HCT116 (cell line): Measurements from ENCODE around the gene PCDH18. TPM values are rescaled to one million over a fixed set of nuclear protein-coding genes. Genes with fewer than 3 reads are reported as not detected.

Experiments used
- ATAC-seq: fragments of 200-7000 bp; cut with Tn5 transposase; 2 replicates; pipeline ENCODE4 v1.9.1; 2020; ENCODE audit warnings: mild to moderate bottlenecking, moderate library complexity
- BruUV-seq: library from RNA; stranded (reverse); fragments of 400-500 nt; replicated peaks from 2 replicates; lab custom pipeline; 2021; lab: Mats Ljungman, UMichigan
- CTCF ChIA-PET: fragments of 300-600 bp; sonication (Branson Sonifier 250); formaldehyde crosslinking; loops from one replicate; lab custom pipeline; 2021; ENCODE audit warnings: antibody characterized with exemption; lab: Charles Lee
- POLR2A ChIA-PET: fragments of 300-600, 350-600 bp; sonication (Branson Sonifier 250); formaldehyde crosslinking; loops from one replicate; lab custom pipeline; 2021; ENCODE audit warnings: antibody characterized with exemption; lab: Charles Lee
- RAD21 ChIA-PET, 2 experiments: fragments of 300-600 bp; sonication (Branson Sonifier 250); formaldehyde crosslinking; loops; one replicate each; lab custom pipeline; 2023; ENCODE audit warnings: low total read pairs in 2 of 2; ENCODE audit not compliant: uncharacterized antibody in 2 of 2, unreplicated experiment in 2 of 2, low non-redundant PET in 1 of 2; lab: Charles Lee
- DNase-seq: peaks from one replicate; pipeline ENCODE4 v3.0.0-alpha.2; 2010; ENCODE audit warnings: low read depth, low spot score
- H2AFZ ChIP-seq: fragments of 200-600 bp; shearing (Covaris generic), sonication (generic); 2 replicates; pipeline ENCODE4 v1.6.1; 2017; ENCODE audit warnings: low read depth, mixed run types, mixed read lengths, antibody characterized with exemption, low read length; ENCODE audit not compliant: poor library complexity, severe bottlenecking
- H3K27ac ChIP-seq: 2 replicates; pipeline ENCODE4 v1.5.1; 2012; ENCODE audit warnings: low read depth, low read length
- H3K27me3 ChIP-seq: fragments of 200-600 bp; sonication (generic); 2 replicates; pipeline ENCODE4 v1.6.1; 2016; ENCODE audit warnings: mixed run types, low read length, mixed read lengths; ENCODE audit not compliant: insufficient read depth
- H3K36me3 ChIP-seq, 2 experiments: fragments of 200-500 bp in 1 of 2; fragments of 200-600 bp in 1 of 2; sonication (Bioruptor generic) in 1 of 2; sonication (generic) in 1 of 2; 2 replicates each; pipeline versions ENCODE4 v1.5.1 to v1.6.1; 2014 to 2016; ENCODE audit warnings: low read length in 2 of 2, inconsistent platforms in 1 of 2, mixed read lengths in 1 of 2, mixed run types in 1 of 2; ENCODE audit not compliant: insufficient read depth in 2 of 2, control insufficient read depth in 1 of 2
- H3K4me1 ChIP-seq, 2 experiments: fragments of 200-600 bp in 1 of 2; sonication (generic) in 1 of 2; 2 replicates each; pipeline versions ENCODE4 v1.5.1 to v1.6.1; 2012 to 2017; ENCODE audit warnings: low read length in 2 of 2, inconsistent platforms in 1 of 2, mild to moderate bottlenecking in 1 of 2, mixed read lengths in 1 of 2, mixed run types in 1 of 2, moderate library complexity in 1 of 2; ENCODE audit not compliant: insufficient read depth in 2 of 2, control insufficient read depth in 1 of 2
- H3K4me2 ChIP-seq: fragments of 200-600 bp; sonication (generic); 2 replicates; pipeline ENCODE4 v1.6.1; 2017; ENCODE audit warnings: mixed run types, low read length, mixed read lengths
- H3K4me3 ChIP-seq, 2 experiments: fragments of 200-600 bp in 1 of 2; sonication (generic) in 1 of 2; replicated peaks in 1 of 2; 2 replicates each; pipeline ENCODE4 v1.5.1; 2011 to 2016; ENCODE audit warnings: low read length in 2 of 2, control low read depth in 1 of 2, low read depth in 1 of 2, mild to moderate bottlenecking in 1 of 2, mixed read lengths in 1 of 2, mixed run types in 1 of 2
- H3K79me2 ChIP-seq: fragments of 200-600 bp; sonication (generic); 2 replicates; pipeline ENCODE4 v1.6.1; 2017; ENCODE audit warnings: mild to moderate bottlenecking, mixed run types, low read length, moderate library complexity, mixed read lengths; ENCODE audit not compliant: insufficient read depth
- H3K9ac ChIP-seq: fragments of 200-600 bp; sonication (generic); 2 replicates; pipeline ENCODE4 v1.6.1; 2016; ENCODE audit warnings: low read length, mixed read lengths
- H3K9me2 ChIP-seq: fragments of 200-600 bp; sonication (generic), shearing (Covaris generic); 2 replicates; pipeline ENCODE4 v1.6.1; 2017; ENCODE audit warnings: mixed run types, mild to moderate bottlenecking, moderate library complexity; ENCODE audit not compliant: insufficient read depth
- H3K9me3 ChIP-seq, 2 experiments: fragments of 200-500 bp in 1 of 2; fragments of 200-600 bp in 1 of 2; sonication (Bioruptor generic) in 1 of 2; sonication (generic) in 1 of 2; 2 replicates each; pipeline ENCODE4 v1.6.1; 2014 to 2017; ENCODE audit warnings: low read length in 2 of 2, mixed read lengths in 2 of 2, inconsistent platforms in 1 of 2, low read depth in 1 of 2, mild to moderate bottlenecking in 1 of 2, mixed run types in 1 of 2, moderate library complexity in 1 of 2; ENCODE audit not compliant: control insufficient read depth in 1 of 2, insufficient read depth in 1 of 2
- H4K20me1 ChIP-seq: fragments of 200-600 bp; sonication (generic), shearing (Covaris generic); 2 replicates; pipeline ENCODE4 v1.6.1; 2017; ENCODE audit warnings: mixed run types, mild to moderate bottlenecking, moderate library complexity; ENCODE audit not compliant: insufficient read depth
- CEBPB ChIP-seq: IDR thresholded peaks from 2 replicates; pipeline ENCODE4 v1.6.1; 2012; ENCODE audit warnings: low read depth
- ELF1 ChIP-seq: IDR thresholded peaks from 2 replicates; pipeline ENCODE4 v1.6.1; 2012; ENCODE audit warnings: low read depth, borderline replicate concordance
- EZH2phosphoT487 ChIP-seq: fragments of 200-600 bp; IDR thresholded peaks from 2 replicates; pipeline ENCODE4 v1.6.1; 2018; ENCODE audit warnings: antibody characterized with exemption, borderline replicate concordance
- POLR2A ChIP-seq: IDR thresholded peaks from 2 replicates; pipeline ENCODE4 v1.7.0; 2011; ENCODE audit warnings: borderline replicate concordance; ENCODE audit not compliant: insufficient read depth, insufficient read length; ENCODE audit errors: extremely low read depth
- RAD21 ChIP-seq: IDR thresholded peaks from 2 replicates; pipeline ENCODE4 v1.6.1; 2012; ENCODE audit warnings: low read depth, mild to moderate bottlenecking
- SP1 ChIP-seq: IDR thresholded peaks from 2 replicates; pipeline ENCODE4 v1.6.1; 2012; ENCODE audit warnings: low read depth
- SRF ChIP-seq: IDR thresholded peaks from 2 replicates; pipeline ENCODE4 v1.6.1; 2012; ENCODE audit warnings: low read depth
- TCF7L2 ChIP-seq: IDR thresholded peaks from 2 replicates; pipeline ENCODE4 v1.7.0; 2011; ENCODE audit warnings: borderline replicate concordance, inconsistent platforms; ENCODE audit not compliant: insufficient read depth, insufficient read length; ENCODE audit errors: extremely low read depth
- YY1 ChIP-seq: IDR thresholded peaks from 2 replicates; pipeline ENCODE4 v1.6.1; 2011; ENCODE audit warnings: low read length, low read depth, moderate library complexity, mild to moderate bottlenecking; ENCODE audit not compliant: insufficient replicate concordance; ENCODE audit errors: extremely low read depth
- ZNF274 ChIP-seq: fragments of 200-500 bp; sonication (Bioruptor generic); IDR thresholded peaks from 2 replicates; pipeline ENCODE4 v1.6.1; 2014; ENCODE audit warnings: mild to moderate bottlenecking, low read depth, low read length, inconsistent platforms
- intact Hi-C: fragments of 100-400 bp; cut with micrococcal nuclease; formaldehyde crosslinking; loops from 2 replicates; pipeline ENCODE4 v1.10.0; 2022
- total RNA-seq: library from RNA; stranded (reverse); gene quantifications from one replicate; pipeline ENCODE4 v1.2.1, GENCODE V29; 2021; ENCODE audit not compliant: unreplicated experiment
- TF ChIP-seq, protein P1 (sequence below), 3 experiments: fragments of 200-600 bp in 1 of 3; sonication (generic) in 1 of 3; IDR thresholded peaks in 2 of 3; conservative IDR thresholded peaks in 1 of 3; 2 replicates each; pipeline ENCODE4 v1.5.1; 2012 to 2017; ENCODE audit warnings: low read depth in 2 of 3, low read length in 2 of 3, antibody characterized with exemption in 1 of 3, borderline replicate concordance in 1 of 3, control low read depth in 1 of 3, mild to moderate bottlenecking in 1 of 3, mixed read lengths in 1 of 3, mixed run types in 1 of 3, moderate library complexity in 1 of 3; ENCODE audit not compliant: insufficient read depth in 1 of 3
- TF ChIP-seq, protein P2 (sequence below): IDR thresholded peaks from 2 replicates; pipeline ENCODE4 v1.6.1; 2011; ENCODE audit warnings: mild to moderate bottlenecking, low read length, moderate library complexity; ENCODE audit not compliant: insufficient replicate concordance; ENCODE audit errors: extremely low read depth
- TF ChIP-seq, protein P3 (sequence below): IDR thresholded peaks from 2 replicates; pipeline ENCODE4 v1.6.1; 2012

The PCDH18 gene
- total RNA-seq, 1 experiment from 2014 or later, result 0.17 TPM

DNA sequence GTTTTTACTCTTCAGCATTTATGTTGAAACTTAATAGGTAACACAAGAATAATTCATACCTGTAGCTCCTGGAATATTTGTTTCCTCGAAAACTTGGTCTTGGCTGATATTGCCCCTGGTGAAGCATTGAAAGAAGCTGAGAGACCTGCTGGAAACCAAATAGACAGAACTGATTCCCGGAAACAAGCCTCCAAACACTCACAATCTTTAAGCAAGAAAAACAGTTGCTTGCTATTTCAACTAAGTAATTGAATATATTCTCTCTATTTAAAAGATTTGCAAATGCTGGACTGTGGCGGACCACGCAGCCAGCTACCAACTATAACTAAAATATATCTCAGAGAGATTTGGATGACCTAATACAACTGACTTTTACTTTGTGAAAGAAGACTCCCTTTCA is 3.6 kb downstream of the PCDH18 start:
- ChIA-PET POLR2A (no interaction called here), RAD21 (no interaction called here), CTCF (no interaction called here)
- Histone ChIP-seq H3K4me1 (no peaks in the 10 kb centered on the region), H3K27me3 (no peaks in the 10 kb centered on the region), H3K79me2 (no peaks in the 10 kb centered on the region), H3K36me3 (no peaks in the 10 kb centered on the region), H3K9me3 (no peaks in the 10 kb centered on the region), H3K4me3 (no peak overlapping the region), H3K27ac (no peak overlapping the region), H3K9me2 (no peaks in the 10 kb centered on the region), H4K20me1 (no peaks in the 10 kb centered on the region), H3K9ac (no peak overlapping the region), H3K4me2 (no peak overlapping the region), H2AFZ (no peak overlapping the region)
- no TSS peak for BruUV-seq
- TF ChIP-seq, protein P1, sequence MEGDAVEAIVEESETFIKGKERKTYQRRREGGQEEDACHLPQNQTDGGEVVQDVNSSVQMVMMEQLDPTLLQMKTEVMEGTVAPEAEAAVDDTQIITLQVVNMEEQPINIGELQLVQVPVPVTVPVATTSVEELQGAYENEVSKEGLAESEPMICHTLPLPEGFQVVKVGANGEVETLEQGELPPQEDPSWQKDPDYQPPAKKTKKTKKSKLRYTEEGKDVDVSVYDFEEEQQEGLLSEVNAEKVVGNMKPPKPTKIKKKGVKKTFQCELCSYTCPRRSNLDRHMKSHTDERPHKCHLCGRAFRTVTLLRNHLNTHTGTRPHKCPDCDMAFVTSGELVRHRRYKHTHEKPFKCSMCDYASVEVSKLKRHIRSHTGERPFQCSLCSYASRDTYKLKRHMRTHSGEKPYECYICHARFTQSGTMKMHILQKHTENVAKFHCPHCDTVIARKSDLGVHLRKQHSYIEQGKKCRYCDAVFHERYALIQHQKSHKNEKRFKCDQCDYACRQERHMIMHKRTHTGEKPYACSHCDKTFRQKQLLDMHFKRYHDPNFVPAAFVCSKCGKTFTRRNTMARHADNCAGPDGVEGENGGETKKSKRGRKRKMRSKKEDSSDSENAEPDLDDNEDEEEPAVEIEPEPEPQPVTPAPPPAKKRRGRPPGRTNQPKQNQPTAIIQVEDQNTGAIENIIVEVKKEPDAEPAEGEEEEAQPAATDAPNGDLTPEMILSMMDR (IDR thresholded peaks at IDR 0.05 in 2 of 3, conservative IDR thresholded peaks at IDR 0.05 in 1 of 3; ENCODE audit: borderline replicate concordance in 1 of 3, insufficient read depth in 1 of 3, low read depth in 2 of 3, low read length in 2 of 3), result no peak
- TF ChIP-seq CEBPB (no peak), ELF1 (no peak), RAD21 (no peak), TCF7L2 (no peak), POLR2A (no peak)
- no peak for ATAC-seq
- no peak for DNase-seq
- intact Hi-C loops, result no loop called here

DNA sequence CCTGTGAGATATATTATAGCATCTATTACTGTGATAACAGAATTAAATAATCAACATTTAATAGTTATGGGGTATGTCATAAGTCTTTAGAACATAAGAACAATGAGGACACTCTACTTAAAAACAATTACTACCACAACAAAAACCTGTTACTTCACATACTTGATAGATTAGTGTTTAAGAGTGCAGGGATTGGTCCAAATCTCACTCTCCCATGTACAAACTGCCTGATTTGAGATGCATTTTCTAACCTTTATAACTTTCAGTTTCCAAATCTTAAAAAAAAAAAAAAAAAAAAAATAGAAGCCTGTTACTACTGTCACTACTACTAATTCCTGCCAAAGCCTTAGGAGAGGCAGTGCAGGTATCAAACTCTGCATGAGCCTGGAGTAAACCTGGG is 5.6 kb downstream of the PCDH18 start:
- H3K4me3 ChIP-seq, result no peak overlapping the region
- POLR2A ChIA-PET, result no interaction called here
- DNase-seq (no peak), ATAC-seq (no peak)
- RAD21 ChIA-PET, result no interaction called here
- intact Hi-C loops, result no loop called here
- H3K36me3 ChIP-seq, result no peaks in the 10 kb centered on the region
- CTCF ChIA-PET, result no interaction called here
- H3K79me2 ChIP-seq, result no peaks in the 10 kb centered on the region
- no peaks in the 10 kb centered on the region for H3K4me1 ChIP-seq
- no peaks in the 10 kb centered on the region for H3K27me3 ChIP-seq
- H3K9me3 ChIP-seq, result no peaks in the 10 kb centered on the region
- H2AFZ ChIP-seq, result no peak overlapping the region
- no peaks in the 10 kb centered on the region for H3K9me2 ChIP-seq
- no peak overlapping the region for H3K4me2 ChIP-seq
- TF ChIP-seq ZNF274 (no peak), YY1 (no peak), TCF7L2 (no peak), SRF (no peak), SP1 (no peak), EZH2phosphoT487 (no peak), ELF1 (no peak)
- TF ChIP-seq, protein P2, sequence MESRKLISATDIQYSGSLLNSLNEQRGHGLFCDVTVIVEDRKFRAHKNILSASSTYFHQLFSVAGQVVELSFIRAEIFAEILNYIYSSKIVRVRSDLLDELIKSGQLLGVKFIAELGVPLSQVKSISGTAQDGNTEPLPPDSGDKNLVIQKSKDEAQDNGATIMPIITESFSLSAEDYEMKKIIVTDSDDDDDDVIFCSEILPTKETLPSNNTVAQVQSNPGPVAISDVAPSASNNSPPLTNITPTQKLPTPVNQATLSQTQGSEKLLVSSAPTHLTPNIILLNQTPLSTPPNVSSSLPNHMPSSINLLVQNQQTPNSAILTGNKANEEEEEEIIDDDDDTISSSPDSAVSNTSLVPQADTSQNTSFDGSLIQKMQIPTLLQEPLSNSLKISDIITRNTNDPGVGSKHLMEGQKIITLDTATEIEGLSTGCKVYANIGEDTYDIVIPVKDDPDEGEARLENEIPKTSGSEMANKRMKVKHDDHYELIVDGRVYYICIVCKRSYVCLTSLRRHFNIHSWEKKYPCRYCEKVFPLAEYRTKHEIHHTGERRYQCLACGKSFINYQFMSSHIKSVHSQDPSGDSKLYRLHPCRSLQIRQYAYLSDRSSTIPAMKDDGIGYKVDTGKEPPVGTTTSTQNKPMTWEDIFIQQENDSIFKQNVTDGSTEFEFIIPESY, result no peak
- TF ChIP-seq, protein P3, sequence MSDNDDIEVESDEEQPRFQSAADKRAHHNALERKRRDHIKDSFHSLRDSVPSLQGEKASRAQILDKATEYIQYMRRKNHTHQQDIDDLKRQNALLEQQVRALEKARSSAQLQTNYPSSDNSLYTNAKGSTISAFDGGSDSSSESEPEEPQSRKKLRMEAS, result no peak
- no TSS peak for BruUV-seq
- no peak overlapping the region for H3K9ac ChIP-seq
- no peak overlapping the region for H3K27ac ChIP-seq
- H4K20me1 ChIP-seq, result no peaks in the 10 kb centered on the region
